ACC112 (cell line): Measurements from ENCODE around the gene MORC1.

Experiments
- H2AFZ ChIP-seq: fragments of 200-600 bp; sonication (generic); one replicate; pipeline ENCODE4 v1.6.0; 2017; ENCODE audit warnings: antibody characterized with exemption, low read length; ENCODE audit not compliant: unreplicated experiment
- H3K27ac ChIP-seq: fragments of 200-600 bp; sonication (generic); 2 replicates; pipeline ENCODE4 v1.5.1; 2014; ENCODE audit warnings: low read depth, mild to moderate bottlenecking, antibody characterized with exemption, low read length, moderate library complexity
- H3K27me3 ChIP-seq: fragments of 200-600 bp; sonication (generic); 2 replicates; pipeline ENCODE4 v1.6.1; 2014; ENCODE audit warnings: mild to moderate bottlenecking, antibody characterized with exemption, low read length, moderate library complexity, mixed read lengths; ENCODE audit not compliant: insufficient read depth
- H3K36me3 ChIP-seq: fragments of 200-600 bp; sonication (generic); 2 replicates; pipeline ENCODE4 v1.6.1; 2016; ENCODE audit warnings: mild to moderate bottlenecking, antibody characterized with exemption, low read length, moderate library complexity, mixed read lengths; ENCODE audit not compliant: insufficient read depth
- H3K4me1 ChIP-seq: fragments of 200-600 bp; sonication (generic); one replicate; pipeline ENCODE4 v1.6.1; 2016; ENCODE audit warnings: low read length, mixed read lengths; ENCODE audit not compliant: insufficient read depth, unreplicated experiment, control insufficient read depth
- H3K4me3 ChIP-seq: fragments of 200-600 bp; sonication (generic); 2 replicates; pipeline ENCODE4 v1.5.1; 2014; ENCODE audit warnings: mild to moderate bottlenecking, low read depth, low read length
- H3K79me2 ChIP-seq: fragments of 200-600 bp; sonication (generic); one replicate; pipeline ENCODE4 v1.6.0; 2016; ENCODE audit warnings: low read length; ENCODE audit not compliant: control insufficient read depth, unreplicated experiment, insufficient read depth

Gene MORC1

DNA sequence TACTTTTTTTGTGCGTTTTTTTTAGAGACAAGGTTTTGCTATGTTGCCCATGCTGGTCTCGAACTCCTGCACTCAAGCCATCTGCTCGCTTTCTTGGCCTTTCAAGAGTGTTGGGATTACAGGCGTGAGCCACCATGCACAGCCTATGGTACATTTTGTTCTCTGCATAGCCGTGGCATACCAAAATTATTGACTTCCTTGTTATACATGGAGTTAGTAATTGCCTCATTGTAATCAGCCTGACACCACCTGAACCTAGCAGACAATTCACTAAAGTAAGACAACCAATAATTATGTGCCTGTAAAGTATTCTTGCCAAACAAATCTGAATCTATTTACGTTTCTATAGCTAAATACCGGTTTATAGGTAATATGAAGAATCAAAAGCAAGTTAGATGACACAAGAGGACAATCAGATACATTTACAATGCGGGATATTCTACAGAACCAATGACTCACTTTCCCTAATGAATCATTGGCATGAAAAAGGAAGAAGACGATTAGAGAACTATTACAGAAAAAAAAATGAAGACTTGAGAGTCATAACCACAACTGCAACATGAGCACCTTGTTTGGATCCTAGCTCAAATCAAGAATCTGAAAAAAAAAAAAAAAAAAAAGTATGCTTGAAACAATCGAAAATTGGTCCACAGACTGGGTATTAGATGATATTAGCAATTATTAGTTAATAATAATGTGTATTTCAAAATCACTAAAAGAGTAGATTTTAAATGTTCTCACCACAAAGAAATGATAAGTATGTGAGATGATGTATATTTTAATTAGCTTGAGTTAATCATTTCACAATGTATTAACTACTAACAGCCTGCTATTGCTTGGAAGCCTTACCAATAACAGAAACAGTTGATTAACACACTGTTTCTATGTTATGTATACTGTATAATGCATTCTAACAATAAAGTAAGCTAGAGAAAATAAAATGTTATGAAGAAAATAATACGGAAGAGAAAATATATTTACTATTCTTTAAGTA is 171.3 kb downstream of the MORC1 start:
- no peak overlapping the region for H3K27ac ChIP-seq
- H3K4me1 ChIP-seq: no peaks in the 10 kb centered on the region
- 0 out of 2 replicates have a peak, but pooled peaks cover 5% of the 10 kb centered on the region for H3K27me3 ChIP-seq
- H3K79me2 ChIP-seq: no peaks in the 10 kb centered on the region
- no peak overlapping the region for H3K4me3 ChIP-seq
- H3K36me3 ChIP-seq: no peaks in the 10 kb centered on the region
- H2AFZ ChIP-seq: no peak overlapping the region

DNA sequence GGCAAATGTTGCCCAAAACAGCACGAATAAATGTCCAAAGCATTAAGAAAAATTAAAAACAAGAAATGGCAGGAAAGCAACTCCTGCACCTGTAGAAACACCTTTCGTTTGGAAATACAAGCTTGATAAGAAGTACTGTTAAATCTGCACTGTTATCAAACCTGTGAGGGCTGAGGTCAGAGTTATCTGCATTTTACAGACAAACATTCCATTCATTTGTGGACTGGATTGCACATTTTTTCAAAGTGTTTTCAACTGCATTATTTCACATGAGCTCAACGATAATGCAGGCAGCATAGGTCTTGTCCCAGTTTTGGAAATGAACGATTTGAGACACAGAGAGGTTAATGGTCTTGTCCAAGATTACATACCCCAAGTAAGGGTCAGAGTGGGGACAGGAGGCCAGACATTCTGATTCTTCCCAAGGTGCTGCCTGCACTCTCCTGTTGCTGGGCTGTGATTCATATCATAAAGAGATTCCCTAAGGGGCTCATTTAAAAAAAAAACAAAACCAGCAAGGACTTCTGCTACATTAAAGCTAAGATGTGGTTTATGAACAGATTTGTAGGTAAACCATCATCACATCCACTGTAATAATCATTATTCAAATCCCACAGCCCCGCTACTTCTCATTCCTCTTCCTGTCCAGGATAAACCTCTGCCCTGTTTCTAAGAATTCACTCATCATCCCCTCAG is 177.2 kb downstream of the MORC1 start:
- Histone ChIP-seq H2AFZ (no peak overlapping the region), H3K4me3 (no peak overlapping the region), H3K27ac (no peak overlapping the region), H3K4me1 (no peaks in the 10 kb centered on the region), H3K36me3 (no peaks in the 10 kb centered on the region), H3K79me2 (no peaks in the 10 kb centered on the region), H3K27me3 (0 out of 2 replicates have a peak, but pooled peaks cover 12% of the 10 kb centered on the region)

DNA sequence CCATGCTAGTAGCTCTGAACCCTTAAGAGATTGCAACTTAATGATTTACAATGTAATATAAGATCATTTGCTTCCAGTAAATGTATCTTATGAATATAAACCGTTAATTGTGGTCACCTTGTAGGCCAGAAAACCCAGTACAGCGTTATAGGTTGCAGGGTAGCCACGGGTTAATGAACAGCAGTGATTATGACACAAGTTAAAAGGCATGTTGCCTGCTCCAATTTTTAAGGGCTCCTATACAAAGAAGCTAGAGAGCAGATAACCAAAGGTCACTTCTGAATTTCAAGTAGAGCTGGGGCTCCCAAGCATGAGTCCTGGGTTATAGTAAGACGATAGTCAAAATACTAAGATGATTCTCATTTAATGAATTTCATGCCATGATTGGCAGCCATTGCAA is 177.8 kb downstream of the MORC1 start:
- Histone ChIP-seq H3K36me3 (no peaks in the 10 kb centered on the region), H3K27ac (no peak overlapping the region), H3K27me3 (0 out of 2 replicates have a peak, but pooled peaks cover 12% of the 10 kb centered on the region), H3K79me2 (no peaks in the 10 kb centered on the region), H3K4me1 (no peaks in the 10 kb centered on the region), H2AFZ (no peak overlapping the region), H3K4me3 (no peak overlapping the region)

DNA sequence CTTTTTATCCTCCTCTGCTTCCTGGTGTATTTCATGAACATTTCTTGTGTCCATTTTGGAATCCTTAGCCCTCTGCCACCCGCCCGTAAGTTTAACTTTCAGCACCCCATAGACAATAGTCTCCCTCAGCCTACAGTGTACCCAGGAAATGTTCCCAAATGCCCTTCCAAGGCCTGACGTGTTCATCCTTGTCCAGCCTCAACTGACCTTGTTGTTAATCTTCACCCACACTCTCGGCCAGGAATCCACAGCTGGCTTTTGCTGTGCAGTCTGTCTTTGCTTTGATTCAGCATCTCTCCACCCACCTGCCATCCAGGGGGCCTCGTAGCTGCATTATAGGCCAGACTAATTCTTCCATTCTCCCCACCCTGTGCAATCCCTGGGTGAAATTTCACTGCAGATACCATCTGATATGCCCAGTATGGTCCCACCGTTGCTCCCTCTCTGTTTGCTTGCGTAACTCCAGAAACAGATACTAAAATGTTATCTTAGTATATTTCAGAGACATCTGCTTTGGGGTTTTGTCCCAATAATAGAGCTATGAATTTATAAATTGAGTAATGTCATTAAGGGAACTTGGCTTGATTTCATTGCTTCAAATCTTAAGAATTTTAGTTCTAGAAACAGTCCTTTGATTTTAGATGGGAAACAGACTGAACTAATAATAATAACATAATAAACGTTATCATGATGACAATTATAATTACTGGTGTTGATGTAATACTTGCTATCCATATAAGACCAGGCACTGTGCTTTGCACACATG is 180.8 kb downstream of the MORC1 start:
- Histone ChIP-seq H3K27ac (no peak overlapping the region), H3K4me3 (no peak overlapping the region), H3K27me3 (0 out of 2 replicates have a peak, but pooled peaks cover 7% of the 10 kb centered on the region), H3K79me2 (no peaks in the 10 kb centered on the region), H2AFZ (no peak overlapping the region), H3K36me3 (no peaks in the 10 kb centered on the region), H3K4me1 (no peaks in the 10 kb centered on the region)

DNA sequence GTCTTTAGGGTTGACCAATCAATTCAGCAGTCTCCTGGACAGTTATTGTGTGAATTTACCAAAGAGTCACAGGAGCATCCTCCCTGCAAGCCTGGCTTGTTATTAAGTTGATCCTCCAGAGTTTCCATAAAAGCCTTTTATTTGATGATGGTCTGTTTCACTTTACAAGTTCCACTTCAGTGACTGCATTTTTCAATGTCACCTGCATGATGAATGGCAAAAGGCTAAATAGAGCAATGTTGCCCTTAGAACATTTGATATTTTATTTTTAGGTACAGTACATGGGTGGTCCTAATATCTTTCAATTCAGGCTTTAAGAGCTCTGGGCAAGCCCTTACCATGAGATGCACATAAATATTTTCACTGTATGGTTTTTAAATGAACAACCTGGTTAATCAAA is 186.9 kb downstream of the MORC1 start:
- H3K36me3 ChIP-seq: no peaks in the 10 kb centered on the region
- no peak overlapping the region for H3K4me3 ChIP-seq
- no peak overlapping the region for H2AFZ ChIP-seq
- H3K4me1 ChIP-seq: no peaks in the 10 kb centered on the region
- no peaks in the 10 kb centered on the region for H3K79me2 ChIP-seq
- peaks cover 33% of the 10 kb centered on the region for H3K27me3 ChIP-seq
- no peak overlapping the region for H3K27ac ChIP-seq

DNA sequence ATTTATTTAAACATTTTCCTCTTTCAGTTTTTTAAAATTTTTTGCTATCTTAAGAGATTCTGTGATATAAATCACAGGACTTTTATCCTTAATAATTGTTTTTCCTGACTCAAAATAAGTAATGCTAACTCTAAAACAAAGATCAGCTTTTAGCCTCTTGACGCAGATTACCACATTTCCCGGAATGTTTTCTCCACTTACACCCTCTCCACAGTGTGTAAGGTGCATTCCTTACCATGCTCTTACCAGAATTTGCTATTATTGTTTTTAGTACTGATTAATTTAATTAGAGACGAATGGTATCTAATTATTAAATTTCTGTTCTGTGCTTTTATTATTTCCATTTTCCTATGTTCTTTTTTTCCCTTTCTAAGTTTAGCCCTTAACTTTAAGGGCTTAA is 199.1 kb downstream of the MORC1 start:
- H3K27me3 ChIP-seq: peaks cover 40% of the 10 kb centered on the region
- H3K36me3 ChIP-seq: no peaks in the 10 kb centered on the region
- no peaks in the 10 kb centered on the region for H3K79me2 ChIP-seq
- no peak overlapping the region for H3K4me3 ChIP-seq
- H3K4me1 ChIP-seq: no peaks in the 10 kb centered on the region
- no peak overlapping the region for H3K27ac ChIP-seq
- no peak overlapping the region for H2AFZ ChIP-seq

DNA sequence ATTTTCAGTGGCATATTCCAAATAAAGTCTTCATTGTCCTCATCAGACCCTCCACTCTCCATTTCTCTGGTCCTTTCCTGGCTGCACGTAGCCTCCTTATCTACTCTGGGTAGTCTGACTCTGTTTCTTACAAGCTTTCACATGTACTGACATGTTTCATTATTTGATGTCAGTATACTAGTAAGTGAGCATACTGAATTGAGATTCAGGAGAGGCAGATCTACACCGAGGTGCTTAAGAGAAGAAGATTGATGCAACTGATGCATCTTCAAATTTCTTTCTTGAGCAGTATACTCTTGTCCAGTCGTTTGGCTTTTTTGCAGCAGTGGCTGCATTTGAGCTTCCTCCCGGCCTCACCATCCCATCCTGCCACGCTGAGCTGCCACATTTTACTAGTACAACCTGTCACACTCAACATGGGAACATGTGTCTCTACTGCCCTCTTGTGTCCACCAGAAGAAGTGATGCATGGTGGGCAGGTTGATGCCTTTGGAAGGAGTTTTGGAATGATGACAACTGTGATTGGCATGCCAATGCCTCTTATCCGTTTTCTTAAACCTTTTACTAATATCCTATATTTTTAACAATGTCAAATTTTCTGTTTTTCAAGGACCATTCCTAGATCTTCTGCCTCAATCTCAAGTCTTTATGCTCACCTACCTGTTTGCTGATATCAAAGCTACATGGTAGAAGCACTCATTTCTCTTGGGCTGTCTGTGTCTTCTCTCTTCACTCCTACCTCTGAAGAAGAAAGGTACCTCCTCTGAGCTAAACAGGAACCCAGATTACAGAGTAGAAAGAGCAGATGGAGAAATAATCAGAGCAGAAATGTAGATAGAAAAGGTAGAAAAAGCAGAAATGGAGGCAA is 202.9 kb downstream of the MORC1 start:
- H2AFZ ChIP-seq: no peak overlapping the region

DNA sequence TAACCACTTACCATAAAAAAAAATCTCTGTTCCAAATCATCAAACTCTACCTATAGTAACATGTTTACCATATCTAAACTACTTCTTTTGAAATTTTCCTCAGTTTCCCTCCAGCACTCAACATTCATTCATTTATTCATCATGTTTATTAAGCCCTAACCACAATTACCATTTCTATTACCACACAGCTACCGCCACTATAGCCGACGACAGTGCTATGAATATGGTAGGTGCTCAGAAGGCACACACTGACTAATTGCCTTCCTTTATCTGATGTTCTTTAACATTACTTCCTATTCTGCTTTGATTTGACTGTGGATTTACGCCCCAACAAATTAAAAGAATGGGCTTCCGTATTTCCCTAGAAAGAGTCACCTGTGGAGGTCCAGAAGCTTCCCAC is 208.1 kb downstream of the MORC1 start:
- no peak overlapping the region for H3K4me3 ChIP-seq
- H3K27ac ChIP-seq: no peak overlapping the region

More for the DNA sequence above, 202.9 kb downstream of the MORC1 start:
- no peaks in the 10 kb centered on the region for H3K36me3 ChIP-seq
- H3K4me3 ChIP-seq: no peak overlapping the region
- no peaks in the 10 kb centered on the region for H3K4me1 ChIP-seq
- no peaks in the 10 kb centered on the region for H3K79me2 ChIP-seq
- H3K27me3 ChIP-seq: peaks cover 33% of the 10 kb centered on the region
- H3K27ac ChIP-seq: no peak overlapping the region

More for the DNA sequence above, 208.1 kb downstream of the MORC1 start:
- no peak overlapping the region for H2AFZ ChIP-seq
- H3K27me3 ChIP-seq: peaks cover 43% of the 10 kb centered on the region
- H3K36me3 ChIP-seq: no peaks in the 10 kb centered on the region
- H3K4me1 ChIP-seq: no peaks in the 10 kb centered on the region
- no peaks in the 10 kb centered on the region for H3K79me2 ChIP-seq
